GM23248 (cell line): ENCODE results near the gene SCN11A. TPM values are rescaled to one million over a fixed set of nuclear protein-coding genes. Genes with fewer than 3 reads are reported as not detected.

Experiments
- DNase-seq: peaks from one replicate; pipeline ENCODE4 v3.0.0-alpha.2; 2015
- H2AFZ ChIP-seq: fragments of 200-600 bp; sonication (generic); 2 replicates; pipeline ENCODE4 v1.6.1; 2016; ENCODE audit warnings: antibody characterized with exemption
- H3F3A ChIP-seq: fragments of 200-600 bp; sonication (generic); 2 replicates; pipeline ENCODE4 v1.6.1; 2016; ENCODE audit warnings: mild to moderate bottlenecking, antibody characterized with exemption, mixed run types; ENCODE audit not compliant: insufficient read depth
- H3K27ac ChIP-seq: fragments of 200-600 bp; sonication (generic); 2 replicates; pipeline ENCODE4 v1.5.1; 2016; ENCODE audit warnings: mild to moderate bottlenecking
- H3K27me3 ChIP-seq: fragments of 200-600 bp; sonication (generic); replicated peaks from 2 replicates; pipeline ENCODE4 v1.6.1; 2016; ENCODE audit warnings: mild to moderate bottlenecking; ENCODE audit not compliant: insufficient read depth
- H3K36me3 ChIP-seq: fragments of 200-600 bp; sonication (generic); 2 replicates; pipeline ENCODE4 v1.6.1; 2016; ENCODE audit warnings: low read depth, mild to moderate bottlenecking
- H3K4me1 ChIP-seq: fragments of 200-600 bp; sonication (generic); 2 replicates; pipeline ENCODE4 v1.6.1; 2016; ENCODE audit warnings: mild to moderate bottlenecking; ENCODE audit not compliant: insufficient read depth
- H3K4me2 ChIP-seq: fragments of 200-600 bp; sonication (generic); one replicate; pipeline ENCODE4 v1.6.1; 2016; ENCODE audit warnings: mild to moderate bottlenecking; ENCODE audit not compliant: unreplicated experiment
- H3K4me3 ChIP-seq: fragments of 200-600 bp; sonication (generic); 2 replicates; pipeline ENCODE4 v1.5.1; 2016; ENCODE audit warnings: mild to moderate bottlenecking
- H3K79me2 ChIP-seq: fragments of 200-600 bp; sonication (generic); 2 replicates; pipeline ENCODE4 v1.6.1; 2016; ENCODE audit warnings: mild to moderate bottlenecking; ENCODE audit not compliant: insufficient read depth
- H3K9ac ChIP-seq: fragments of 200-600 bp; sonication (generic); 2 replicates; pipeline ENCODE4 v1.6.1; 2016; ENCODE audit warnings: mild to moderate bottlenecking
- H3K9me2 ChIP-seq: fragments of 200-600 bp; sonication (generic); 2 replicates; pipeline ENCODE4 v1.6.1; 2016; ENCODE audit warnings: mixed run types, mild to moderate bottlenecking, moderate library complexity; ENCODE audit not compliant: insufficient read depth
- H3K9me3 ChIP-seq: fragments of 200-600 bp; sonication (generic); one replicate; pipeline ENCODE4 v1.6.1; 2017; ENCODE audit warnings: low read depth
- H4K20me1 ChIP-seq: fragments of 200-600 bp; sonication (generic); 2 replicates; pipeline ENCODE4 v1.6.0; 2016; ENCODE audit not compliant: insufficient read depth
- EZH2 ChIP-seq: fragments of 200-600 bp; sonication (generic); IDR thresholded peaks from 2 replicates; pipeline ENCODE4 v1.6.1; 2018; ENCODE audit warnings: antibody characterized with exemption, mild to moderate bottlenecking; ENCODE audit not compliant: insufficient read depth, poor library complexity, severe bottlenecking
- EZH2phosphoT487 ChIP-seq: fragments of 200-600 bp; sonication (generic); IDR thresholded peaks from 2 replicates; pipeline ENCODE4 v1.6.1; 2018; ENCODE audit warnings: antibody characterized with exemption, moderate library complexity, mild to moderate bottlenecking, low read depth; ENCODE audit not compliant: insufficient read depth
- WGBS, 2 experiments: methylation state at CpG; one replicate each; pipeline ENCODE4 v1.1.6; 2015 to 2017; ENCODE audit warnings: low lambda C conversion rate in 2 of 2, low coverage in 1 of 2; ENCODE audit errors: missing lambda C conversion rate in 2 of 2; 5-methylcytosine and 5-hydroxymethylcytosine counted together
- in situ Hi-C: fragments of 300-500 bp; cut with MboI; formaldehyde crosslinking; loops from 2 replicates; pipeline ENCODE4 v1.15.0; 2020
- polyA plus RNA-seq: library from polyadenylated mRNA; unstranded; fragments of >200 nt; fragmentation: Nextera tagmentation; extraction: Ambion mirVana; gene quantifications from 2 replicates; pipeline ENCODE4 v1.2.1, GENCODE V29; 2016
- total RNA-seq: library from RNA; depleted of rRNA; stranded (reverse); fragments of >200 nt; shearing (Covaris generic); gene quantifications from 2 replicates; pipeline ENCODE4 v1.2.3, GENCODE V29; 2014

SCN11A gene
- total and polyA plus RNA-seq, 2 experiments from 2014 or later, result not detected

- no peaks in the 10 kb centered on the region for H4K20me1 ChIP-seq
- no peak overlapping the region for H3K4me3 ChIP-seq
- H2AFZ ChIP-seq, result no peak overlapping the region
- no peaks in the 10 kb centered on the region for H3K4me1 ChIP-seq
- H3F3A ChIP-seq, result no peaks in the 10 kb centered on the region
- H3K9me3 ChIP-seq, result no peaks in the 10 kb centered on the region
- TF ChIP-seq EZH2phosphoT487 (no peak), EZH2 (no peak)
- no peaks in the 10 kb centered on the region for H3K9me2 ChIP-seq
- WGBS, 2 experiments, result 32 to 36% methylated on average over 4 of the region's 4 CpGs
- H3K4me2 ChIP-seq, result no peak overlapping the region
- no peak overlapping the region for H3K9ac ChIP-seq
- H3K27me3 ChIP-seq, result peaks cover 29% of the 10 kb centered on the region; the same call in 1 of the 2 replicates
- H3K27ac ChIP-seq, result no peak overlapping the region
- H3K79me2 ChIP-seq, result no peaks in the 10 kb centered on the region
- H3K36me3 ChIP-seq, result no peaks in the 10 kb centered on the region
- in situ Hi-C loops, result no loop called here
- no peak for DNase-seq
Measured at GRCh38 chr3:39021465-39022285, 30.1 kb downstream of the SCN11A start.

- H3K9me3 ChIP-seq, result no peaks in the 10 kb centered on the region
- no peaks in the 10 kb centered on the region for H3K36me3 ChIP-seq
- no peak overlapping the region for H2AFZ ChIP-seq
- H3K9me2 ChIP-seq, result no peaks in the 10 kb centered on the region
- no peak for DNase-seq
- TF ChIP-seq EZH2phosphoT487 (no peak), EZH2 (no peak)
- H3K4me1 ChIP-seq, result no peaks in the 10 kb centered on the region
- H3K4me3 ChIP-seq, result no peak overlapping the region
- H3K79me2 ChIP-seq, result no peaks in the 10 kb centered on the region
- H3K27ac ChIP-seq, result no peak overlapping the region
- H3K4me2 ChIP-seq, result no peak overlapping the region
- in situ Hi-C loops, result no loop called here
- no peaks in the 10 kb centered on the region for H3F3A ChIP-seq
- no peak overlapping the region for H3K9ac ChIP-seq
- 94 to 96% methylated on average over 1 of the region's 1 CpG for WGBS, 2 experiments
- H3K27me3 ChIP-seq, result peaks cover 22% of the 10 kb centered on the region; the same call in 1 of the 2 replicates
- H4K20me1 ChIP-seq, result no peaks in the 10 kb centered on the region
Measured at GRCh38 chr3:39021029-39021428, 30.7 kb downstream of the SCN11A start.

GRCh38 chr3:39019299-39019698, 32.4 kb downstream of the SCN11A start:
- no peaks in the 10 kb centered on the region for H3K36me3 ChIP-seq
- H4K20me1 ChIP-seq, result no peaks in the 10 kb centered on the region
- H3F3A ChIP-seq, result no peaks in the 10 kb centered on the region
- no peak overlapping the region for H3K4me2 ChIP-seq
- no peak for DNase-seq
- no peak overlapping the region for H3K9ac ChIP-seq
- H3K27me3 ChIP-seq, result peaks cover 21% of the 10 kb centered on the region; the same call in 1 of the 2 replicates
- no peaks in the 10 kb centered on the region for H3K4me1 ChIP-seq
- H3K9me2 ChIP-seq, result no peaks in the 10 kb centered on the region
- 64 to 71% methylated on average over 2 of the region's 2 CpGs for WGBS, 2 experiments
- H2AFZ ChIP-seq, result no peak overlapping the region
- H3K4me3 ChIP-seq, result no peak overlapping the region
- H3K79me2 ChIP-seq, result no peaks in the 10 kb centered on the region
- H3K27ac ChIP-seq, result no peak overlapping the region
- no peaks in the 10 kb centered on the region for H3K9me3 ChIP-seq
- no peak for TF ChIP-seq EZH2phosphoT487
- no peak for TF ChIP-seq EZH2
- in situ Hi-C loops, result no loop called here

GRCh38 chr3:39015418-39015817, 36.3 kb downstream of the SCN11A start:
- no peak overlapping the region for H3K9ac ChIP-seq
- no peak overlapping the region for H3K4me2 ChIP-seq
- no peaks in the 10 kb centered on the region for H3K4me1 ChIP-seq
- no peaks in the 10 kb centered on the region for H3K79me2 ChIP-seq
- no peaks in the 10 kb centered on the region for H3F3A ChIP-seq
- no peak for TF ChIP-seq EZH2
- TF ChIP-seq EZH2phosphoT487, result no peak
- H3K36me3 ChIP-seq, result no peaks in the 10 kb centered on the region
- in situ Hi-C loops, result no loop called here
- DNase-seq, result no peak
- no peak overlapping the region for H3K27ac ChIP-seq
- no peak overlapping the region for H3K4me3 ChIP-seq
- no peaks in the 10 kb centered on the region for H3K9me3 ChIP-seq
- H3K9me2 ChIP-seq, result no peaks in the 10 kb centered on the region
- 48 to 50% methylated on average over 3 of the region's 3 CpGs for WGBS, 2 experiments
- H2AFZ ChIP-seq, result no peak overlapping the region
- H3K27me3 ChIP-seq, result peaks cover 13% of the 10 kb centered on the region; the same call in 1 of the 2 replicates
- no peaks in the 10 kb centered on the region for H4K20me1 ChIP-seq
